Astrocyte (in vitro differentiated cells and primary cell): ENCODE measurements around the gene WASHC3.

Experiments
- EZH2 ChIP-seq: IDR thresholded peaks from 2 replicates; pipeline ENCODE4 v1.6.1; 2012; ENCODE audit warnings: mild to moderate bottlenecking, low read length, inconsistent platforms; ENCODE audit not compliant: insufficient read depth
- TF ChIP-seq, protein P1 (sequence below): IDR thresholded peaks from 2 replicates; pipeline ENCODE4 v1.5.1; 2011; ENCODE audit warnings: low read depth, mild to moderate bottlenecking, inconsistent platforms, low read length, moderate library complexity; ENCODE audit not compliant: insufficient read depth

DNA sequence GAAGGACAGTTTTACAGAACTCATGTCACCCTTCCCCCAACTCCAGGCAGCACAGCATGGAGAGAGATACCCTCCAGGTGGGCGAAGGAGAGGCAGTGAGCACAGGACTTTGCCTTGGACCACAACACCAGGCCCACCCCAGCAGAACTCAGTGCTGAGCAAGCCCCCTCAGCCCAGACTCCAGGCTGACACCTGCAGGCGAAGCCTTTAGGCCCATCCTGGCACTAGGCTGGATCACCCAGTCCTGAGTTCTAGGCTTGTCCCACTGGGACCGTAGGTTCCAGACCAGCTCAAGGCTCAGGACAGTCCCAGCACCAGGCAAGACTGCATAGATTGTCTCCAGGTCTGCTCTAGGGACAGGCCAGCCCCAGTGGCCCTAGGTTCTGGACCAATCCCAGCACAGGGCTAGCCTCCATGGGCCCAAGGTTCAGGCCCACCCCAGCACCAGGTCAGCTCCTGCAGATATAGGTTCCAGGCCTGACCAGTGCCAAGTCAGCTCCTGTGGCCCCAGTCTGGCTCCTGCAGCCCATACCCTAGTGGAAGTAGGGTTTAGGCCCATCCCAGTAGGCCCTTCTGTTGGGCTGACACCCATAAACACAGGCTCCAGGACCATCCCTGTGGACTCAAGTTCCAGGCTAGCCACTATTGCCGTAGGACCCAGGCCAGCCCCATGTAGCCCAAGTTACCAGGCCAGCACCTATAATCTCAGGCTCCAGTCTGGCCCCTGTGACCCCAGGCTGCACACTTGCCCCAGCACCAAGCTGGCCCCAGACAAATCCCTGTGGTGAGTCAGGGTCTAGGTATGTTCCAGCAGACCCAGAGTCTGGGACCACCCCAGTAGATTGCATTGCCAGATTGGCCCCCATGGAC lies 9.4 kb downstream of the WASHC3 start:
- TF ChIP-seq, protein P1, sequence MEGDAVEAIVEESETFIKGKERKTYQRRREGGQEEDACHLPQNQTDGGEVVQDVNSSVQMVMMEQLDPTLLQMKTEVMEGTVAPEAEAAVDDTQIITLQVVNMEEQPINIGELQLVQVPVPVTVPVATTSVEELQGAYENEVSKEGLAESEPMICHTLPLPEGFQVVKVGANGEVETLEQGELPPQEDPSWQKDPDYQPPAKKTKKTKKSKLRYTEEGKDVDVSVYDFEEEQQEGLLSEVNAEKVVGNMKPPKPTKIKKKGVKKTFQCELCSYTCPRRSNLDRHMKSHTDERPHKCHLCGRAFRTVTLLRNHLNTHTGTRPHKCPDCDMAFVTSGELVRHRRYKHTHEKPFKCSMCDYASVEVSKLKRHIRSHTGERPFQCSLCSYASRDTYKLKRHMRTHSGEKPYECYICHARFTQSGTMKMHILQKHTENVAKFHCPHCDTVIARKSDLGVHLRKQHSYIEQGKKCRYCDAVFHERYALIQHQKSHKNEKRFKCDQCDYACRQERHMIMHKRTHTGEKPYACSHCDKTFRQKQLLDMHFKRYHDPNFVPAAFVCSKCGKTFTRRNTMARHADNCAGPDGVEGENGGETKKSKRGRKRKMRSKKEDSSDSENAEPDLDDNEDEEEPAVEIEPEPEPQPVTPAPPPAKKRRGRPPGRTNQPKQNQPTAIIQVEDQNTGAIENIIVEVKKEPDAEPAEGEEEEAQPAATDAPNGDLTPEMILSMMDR: no peak
- no peak for TF ChIP-seq EZH2
